GM19324 (cell line): ENCODE results near the gene LRRC36.
"Not testable (repeated sequence)": the region's sequence is repeated elsewhere in the genome, so short reads cannot be mapped to it uniquely, and the experiment has no call there.

Experiments used
- ATAC-seq: cut with Tn5 transposase; IDR thresholded peaks from one replicate; pipeline ENCODE4 v1.9.1; 2021; ENCODE audit warnings: mild to moderate bottlenecking, moderate library complexity; ENCODE audit not compliant: unreplicated experiment, low FRiP score

LRRC36 gene

GRCh38 chr16:67399218-67399733, 72.7 kb downstream of the LRRC36 start:
- no peak for ATAC-seq

GRCh38 chr16:67399749-67400704, 73.4 kb downstream of the LRRC36 start:
- ATAC-seq, result no peak

GRCh38 chr16:67400901-67401300, 74.3 kb downstream of the LRRC36 start:
- no peak for ATAC-seq

GRCh38 chr16:67403976-67404555, 77.5 kb downstream of the LRRC36 start:
- ATAC-seq, result no peak

GRCh38 chr16:67404740-67405226, 78.2 kb downstream of the LRRC36 start:
- no peak for ATAC-seq

GRCh38 chr16:67405336-67405735, 78.7 kb downstream of the LRRC36 start:
- ATAC-seq, result no peak

GRCh38 chr16:67406111-67406971, 79.7 kb downstream of the LRRC36 start:
- no peak for ATAC-seq

- no peak for ATAC-seq
Measured at GRCh38 chr16:67407176-67407787, 80.7 kb downstream of the LRRC36 start.

- ATAC-seq, result no peak
Measured at GRCh38 chr16:67407788-67408452, 81.3 kb downstream of the LRRC36 start.

- ATAC-seq, result no peak
Measured at GRCh38 chr16:67409631-67410030, 83.0 kb downstream of the LRRC36 start.

GRCh38 chr16:67411339-67411738, 84.7 kb downstream of the LRRC36 start:
- no peak for ATAC-seq

GRCh38 chr16:67412294-67412693, 85.7 kb downstream of the LRRC36 start:
- no peak for ATAC-seq

- no peak for ATAC-seq
Measured at GRCh38 chr16:67413978-67414911, 87.6 kb downstream of the LRRC36 start.

- not testable (repeated sequence) for ATAC-seq
Measured at GRCh38 chr16:67415421-67415820, 88.8 kb downstream of the LRRC36 start.

- ATAC-seq, result peak; percentile 48
Measured at GRCh38 chr16:67415872-67416793, 89.5 kb downstream of the LRRC36 start, which contains the start of gene ZDHHC1. Gene ZDHHC1 (minus strand): TSS chr16:67416477. CDS start chr16:67407775, 8,702 bp downstream.

- no peak for ATAC-seq
Measured at GRCh38 chr16:67417333-67418061, 90.9 kb downstream of the LRRC36 start.

GRCh38 chr16:67419502-67419901, 92.9 kb downstream of the LRRC36 start:
- no peak for ATAC-seq
